NCI-H748 treated with DMSO at 0.1 percent for 48 hours (cell line): ENCODE measurements around the gene G6PC2.
"Not testable (repeated sequence)": the region's sequence is repeated elsewhere in the genome, so short reads cannot be mapped to it uniquely, and the experiment has no call there.

ENCODE experiments used
- DNase-seq: peaks from one replicate; lab custom pipeline; 2025; lab: John Stamatoyannopoulos, UW

G6PC2 gene

GRCh38 chr2:168901003-168901402 is at the start of gene G6PC2:
Gene G6PC2, plus strand, starts transcription at chr2:168901291. Its CDS starts 41 bp downstream, at chr2:168901332.
- no peak for DNase-seq

GRCh38 chr2:168851674-168852320 is 49.3 kb upstream of the G6PC2 start:
- DNase-seq = peak; percentile 37

- DNase-seq = no peak
These were observed 48.6 kb upstream of the G6PC2 start for GRCh38 chr2:168852481-168852880.

GRCh38 chr2:168853471-168853870 is 47.6 kb upstream of the G6PC2 start:
- no peak for DNase-seq

GRCh38 chr2:168854651-168855050 is 46.4 kb upstream of the G6PC2 start:
- DNase-seq = no peak

GRCh38 chr2:168855601-168856000 is 45.5 kb upstream of the G6PC2 start:
- no peak for DNase-seq

- no peak for DNase-seq
These were observed 42.9 kb upstream of the G6PC2 start for GRCh38 chr2:168858146-168858545.

GRCh38 chr2:168867164-168867563 is 33.9 kb upstream of the G6PC2 start:
- DNase-seq = not testable (repeated sequence)

GRCh38 chr2:168870369-168870768 is 30.7 kb upstream of the G6PC2 start:
- not testable (repeated sequence) for DNase-seq

- not testable (repeated sequence) for DNase-seq
These were observed 30.3 kb upstream of the G6PC2 start for GRCh38 chr2:168870824-168871223.

GRCh38 chr2:168874368-168875054 is 26.6 kb upstream of the G6PC2 start:
- no peak for DNase-seq

GRCh38 chr2:168882163-168882562 is 18.9 kb upstream of the G6PC2 start:
- not testable (repeated sequence) for DNase-seq

GRCh38 chr2:168884975-168885374 is 16.1 kb upstream of the G6PC2 start:
- DNase-seq = no peak

- DNase-seq = no peak
These were observed 11.5 kb upstream of the G6PC2 start for GRCh38 chr2:168889635-168890005.

- peak; percentile 93 for DNase-seq
These were observed 10.9 kb upstream of the G6PC2 start, which contains the start of gene SPC25 for GRCh38 chr2:168890006-168890782. Gene SPC25, minus strand, starts transcription at chr2:168890430. Its CDS starts 911 bp downstream, at chr2:168889519.

GRCh38 chr2:168892327-168892726 is 8.8 kb upstream of the G6PC2 start:
- DNase-seq = no peak

- DNase-seq = no peak
These were observed 7.0 kb upstream of the G6PC2 start for GRCh38 chr2:168894101-168894500.

GRCh38 chr2:168894720-168895119 is 6.4 kb upstream of the G6PC2 start:
- no peak for DNase-seq

GRCh38 chr2:168895771-168896170 is 5.3 kb upstream of the G6PC2 start:
- no peak for DNase-seq

- no peak for DNase-seq
These were observed 4.3 kb upstream of the G6PC2 start for GRCh38 chr2:168896783-168897182.

- DNase-seq = no peak
These were observed 3.6 kb upstream of the G6PC2 start for GRCh38 chr2:168897449-168897848.

GRCh38 chr2:168903888-168904287 is 2.8 kb downstream of the G6PC2 start:
- no peak for DNase-seq

GRCh38 chr2:168904358-168904757 is 3.3 kb downstream of the G6PC2 start:
- DNase-seq = no peak
